ENCODE results near the gene CDC20B. TPM values are rescaled to one million over a fixed set of nuclear protein-coding genes. Genes with fewer than 3 reads are reported as not detected.
"Not testable (repeated sequence)": the region's sequence is repeated elsewhere in the genome, so short reads cannot be mapped to it uniquely, and the experiment has no call there.

The CDC20B gene
- polyA plus RNA-seq, 10 donors, result 0.08 to 0.13 (median 0.10) TPM; not detected in 6

GRCh38 chr5:55162666-55163065 is 10.3 kb downstream of the CDC20B start:
- DNase-seq, result no peak

GRCh38 chr5:55160493-55161209 is 12.3 kb downstream of the CDC20B start:
- peak; percentile 91 to 95 (median 95) for DNase-seq

- DNase-seq, result peak; percentile 85 to 94 (median 87)
Measured at GRCh38 chr5:55159763-55160492, 13.0 kb downstream of the CDC20B start, which contains the start of gene GPX8. Gene GPX8 (plus strand): TSS chr5:55160171. CDS start chr5:55160193, 22 bp downstream.

- DNase-seq, result no peak
Measured at GRCh38 chr5:55154873-55155272, 18.1 kb downstream of the CDC20B start.

GRCh38 chr5:55151923-55152842 is 20.8 kb downstream of the CDC20B start:
- DNase-seq, result no peak

- no peak for DNase-seq
Measured at GRCh38 chr5:55149308-55149795, 23.6 kb downstream of the CDC20B start.

- peak; percentile 72 to 86 (median 84) for DNase-seq
Measured at GRCh38 chr5:55146543-55147151, 26.3 kb downstream of the CDC20B start.

- no peak for DNase-seq
Measured at GRCh38 chr5:55146080-55146479, 26.9 kb downstream of the CDC20B start.

GRCh38 chr5:55143624-55144023 is 29.4 kb downstream of the CDC20B start:
- DNase-seq, result no peak

- DNase-seq, result no peak
Measured at GRCh38 chr5:55141945-55142690, 30.9 kb downstream of the CDC20B start.

- DNase-seq, result no peak
Measured at GRCh38 chr5:55140908-55141665, 31.9 kb downstream of the CDC20B start.

GRCh38 chr5:55136521-55136920 is 36.5 kb downstream of the CDC20B start:
- DNase-seq, result no peak

- no peak for DNase-seq
Measured at GRCh38 chr5:55134053-55134722, 38.8 kb downstream of the CDC20B start.

GRCh38 chr5:55123365-55123764 is 49.6 kb downstream of the CDC20B start:
- DNase-seq, result no peak

GRCh38 chr5:55114061-55114460 is 58.9 kb downstream of the CDC20B start:
- DNase-seq, result no peak

GRCh38 chr5:55113327-55113726 is 59.6 kb downstream of the CDC20B start:
- DNase-seq, result no peak

GRCh38 chr5:55110217-55110616 is 62.8 kb downstream of the CDC20B start:
- peak in 1 of 3 donors; percentile 7 for DNase-seq

- no peak for DNase-seq
Measured at GRCh38 chr5:55108661-55109060, 64.3 kb downstream of the CDC20B start.

GRCh38 chr5:55105976-55106375 is 67.0 kb downstream of the CDC20B start:
- not testable (repeated sequence) for DNase-seq
